Neural progenitor cell (in vitro differentiated cells): ENCODE data around the gene PLA2G12B. TPM values are rescaled to one million over a fixed set of nuclear protein-coding genes. Genes with fewer than 3 reads are reported as not detected.
A peak's percentile ranks its signal among the peaks of the same experiment; 100 is the strongest.

Experiments used
- DNase-seq: peaks from one replicate; pipeline ENCODE4 v3.0.0-alpha.2; 2016; ENCODE audit warnings: low spot score
- H2AFZ ChIP-seq: fragments of 200-600 bp; sonication (generic); replicated peaks from 2 replicates; pipeline ENCODE4 v1.6.1; 2016; ENCODE audit warnings: antibody characterized with exemption
- H3F3A ChIP-seq: fragments of 200-600 bp; sonication (generic); 2 replicates; pipeline ENCODE4 v1.6.1; 2016; ENCODE audit warnings: antibody characterized with exemption, low read depth
- H3K27ac ChIP-seq: fragments of 200-600 bp; sonication (generic); 2 replicates; pipeline ENCODE4 v1.5.1; 2016; ENCODE audit warnings: mild to moderate bottlenecking
- H3K27me3 ChIP-seq: fragments of 200-600 bp; sonication (generic); 2 replicates; pipeline ENCODE4 v1.6.1; 2016; ENCODE audit warnings: mild to moderate bottlenecking, moderate library complexity
- H3K36me3 ChIP-seq: fragments of 200-600 bp; sonication (generic); 2 replicates; pipeline ENCODE4 v1.5.1; 2016
- H3K4me1 ChIP-seq: fragments of 200-600 bp; sonication (generic); 2 replicates; pipeline ENCODE4 v1.6.1; 2016; ENCODE audit warnings: mixed run types
- H3K4me2 ChIP-seq: fragments of 200-600 bp; sonication (generic); 2 replicates; pipeline ENCODE4 v1.6.1; 2016
- H3K4me3 ChIP-seq: fragments of 200-600 bp; sonication (generic); 2 replicates; pipeline ENCODE4 v1.5.1; 2016
- H3K79me2 ChIP-seq: fragments of 200-600 bp; sonication (generic); 2 replicates; pipeline ENCODE4 v1.6.1; 2016; ENCODE audit warnings: low read depth
- H3K9ac ChIP-seq: fragments of 200-600 bp; sonication (generic); 2 replicates; pipeline ENCODE4 v1.6.1; 2016
- H3K9me3 ChIP-seq: fragments of 200-600 bp; sonication (generic); 2 replicates; pipeline ENCODE4 v1.5.1; 2016; ENCODE audit warnings: low read depth
- H4K20me1 ChIP-seq: fragments of 200-600 bp; sonication (generic); 2 replicates; pipeline ENCODE4 v1.6.1; 2016; ENCODE audit warnings: low read depth
- H3K27ac Mint-ChIP-seq: 3 replicates; pipeline ENCODE4 v1.8.0; 2021; ENCODE audit warnings: mixed read lengths
- H3K27me3 Mint-ChIP-seq: 2 replicates; pipeline ENCODE4 v1.8.0; 2022; ENCODE audit warnings: low read depth, mild to moderate bottlenecking, inconsistent platforms, moderate library complexity, mixed read lengths; ENCODE audit not compliant: insufficient read depth
- H3K36me3 Mint-ChIP-seq: 3 replicates; pipeline ENCODE4 v1.8.0; 2021; ENCODE audit warnings: mixed read lengths
- H3K4me1 Mint-ChIP-seq: 3 replicates; pipeline ENCODE4 v1.8.0; 2021; ENCODE audit warnings: mixed read lengths
- H3K4me3 Mint-ChIP-seq: 3 replicates; pipeline ENCODE4 v1.8.0; 2021; ENCODE audit warnings: mild to moderate bottlenecking, moderate library complexity, mixed read lengths
- H3K9me3 Mint-ChIP-seq: 3 replicates; pipeline ENCODE4 v1.8.0; 2020; ENCODE audit warnings: mixed read lengths
- EZH2 ChIP-seq: fragments of 200-600 bp; sonication (generic); IDR thresholded peaks from 2 replicates; pipeline ENCODE4 v1.6.1; 2017; ENCODE audit warnings: antibody characterized with exemption, mild to moderate bottlenecking, moderate library complexity
- EZH2phosphoT487 ChIP-seq: fragments of 200-600 bp; sonication (generic); IDR thresholded peaks from 2 replicates; pipeline ENCODE4 v1.6.1; 2017; ENCODE audit warnings: antibody characterized with exemption
- total RNA-seq: library from RNA; depleted of rRNA; stranded (reverse); fragments of >200 nt; gene quantifications from 2 replicates; pipeline ENCODE4 v1.2.3, GENCODE V29; 2015; ENCODE audit warnings: low replicate concordance
- TF ChIP-seq, protein P1 (sequence below): fragments of 200-600 bp; sonication (generic); IDR thresholded peaks from 2 replicates; pipeline ENCODE4 v1.5.1; 2017; ENCODE audit warnings: antibody characterized with exemption, mild to moderate bottlenecking

PLA2G12B gene
- total RNA-seq, 1 donor from 2014 or later: not detected

- H3K4me1 Mint-ChIP-seq: no peaks in the 10 kb centered on the region
- Histone ChIP-seq H3K27me3 (no peaks in the 10 kb centered on the region), H3K27ac (no peak overlapping the region), H2AFZ (no peak overlapping the region), H3K4me1 (no peaks in the 10 kb centered on the region), H3K79me2 (no peaks in the 10 kb centered on the region), H3F3A (no peaks in the 10 kb centered on the region), H3K9me3 (no peaks in the 10 kb centered on the region), H3K4me3 (no peak overlapping the region), H3K9ac (no peak overlapping the region), H4K20me1 (no peaks in the 10 kb centered on the region), H3K36me3 (no peaks in the 10 kb centered on the region), H3K4me2 (no peak overlapping the region)
- DNase-seq: no peak
- H3K27me3 Mint-ChIP-seq: no peaks in the 10 kb centered on the region
- H3K9me3 Mint-ChIP-seq: no peaks in the 10 kb centered on the region
- no peak for TF ChIP-seq EZH2phosphoT487
- no peak for TF ChIP-seq EZH2
- TF ChIP-seq, protein P1, sequence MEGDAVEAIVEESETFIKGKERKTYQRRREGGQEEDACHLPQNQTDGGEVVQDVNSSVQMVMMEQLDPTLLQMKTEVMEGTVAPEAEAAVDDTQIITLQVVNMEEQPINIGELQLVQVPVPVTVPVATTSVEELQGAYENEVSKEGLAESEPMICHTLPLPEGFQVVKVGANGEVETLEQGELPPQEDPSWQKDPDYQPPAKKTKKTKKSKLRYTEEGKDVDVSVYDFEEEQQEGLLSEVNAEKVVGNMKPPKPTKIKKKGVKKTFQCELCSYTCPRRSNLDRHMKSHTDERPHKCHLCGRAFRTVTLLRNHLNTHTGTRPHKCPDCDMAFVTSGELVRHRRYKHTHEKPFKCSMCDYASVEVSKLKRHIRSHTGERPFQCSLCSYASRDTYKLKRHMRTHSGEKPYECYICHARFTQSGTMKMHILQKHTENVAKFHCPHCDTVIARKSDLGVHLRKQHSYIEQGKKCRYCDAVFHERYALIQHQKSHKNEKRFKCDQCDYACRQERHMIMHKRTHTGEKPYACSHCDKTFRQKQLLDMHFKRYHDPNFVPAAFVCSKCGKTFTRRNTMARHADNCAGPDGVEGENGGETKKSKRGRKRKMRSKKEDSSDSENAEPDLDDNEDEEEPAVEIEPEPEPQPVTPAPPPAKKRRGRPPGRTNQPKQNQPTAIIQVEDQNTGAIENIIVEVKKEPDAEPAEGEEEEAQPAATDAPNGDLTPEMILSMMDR: no peak
- H3K36me3 Mint-ChIP-seq: no peaks in the 10 kb centered on the region
- no peak overlapping the region for H3K27ac Mint-ChIP-seq
- H3K4me3 Mint-ChIP-seq: no peak overlapping the region
These were observed 56.0 kb downstream of the PLA2G12B start for GRCh38 chr10:72898616-72899015.

DNA sequence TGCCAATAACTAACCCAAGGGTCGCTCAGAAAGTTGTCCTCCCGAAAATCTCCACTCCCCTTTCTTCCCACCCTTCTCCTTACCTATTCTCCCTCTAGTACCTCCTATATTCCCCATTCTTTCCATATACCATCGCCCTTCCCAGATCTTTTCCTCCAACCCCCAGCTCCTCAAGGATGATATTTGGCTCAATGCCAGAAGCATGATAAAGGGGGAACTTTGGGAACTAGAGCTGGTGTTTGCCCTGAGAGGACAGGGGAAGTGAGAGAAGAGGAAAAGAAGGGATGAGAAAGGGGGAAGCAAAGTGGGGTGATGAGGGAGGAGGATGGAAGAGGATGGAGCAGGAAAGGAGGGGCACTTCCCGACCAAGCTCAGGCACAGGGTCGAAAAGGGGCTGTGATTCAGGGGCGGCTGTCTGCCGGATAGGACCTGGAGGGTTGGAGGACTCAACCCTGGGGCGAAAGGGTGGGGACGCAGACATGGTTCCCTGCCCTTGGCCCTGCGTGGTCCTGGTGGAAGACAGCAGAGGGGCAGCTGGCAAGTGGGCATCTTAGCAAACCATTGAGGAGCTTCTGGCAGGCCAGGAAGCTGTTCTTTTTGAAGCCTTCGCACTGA lies 59.3 kb downstream of the PLA2G12B start:
- H3K9me3 Mint-ChIP-seq: no peaks in the 10 kb centered on the region
- H3K9ac ChIP-seq: no peak overlapping the region
- no peak overlapping the region for H2AFZ ChIP-seq
- TF ChIP-seq EZH2: no peak
- TF ChIP-seq, protein P1: no peak
- TF ChIP-seq EZH2phosphoT487: no peak
- no peaks in the 10 kb centered on the region for H3K36me3 ChIP-seq
- H3K9me3 ChIP-seq: no peaks in the 10 kb centered on the region
- H3K27ac Mint-ChIP-seq: no peak overlapping the region
- H3K27me3 Mint-ChIP-seq: no peaks in the 10 kb centered on the region
- H3K4me3 ChIP-seq: no peak overlapping the region
- no peak overlapping the region for H3K4me2 ChIP-seq
- H3K4me3 Mint-ChIP-seq: no peak overlapping the region
- peaks cover 3% of the 10 kb centered on the region for H3K4me1 ChIP-seq
- no peak overlapping the region for H3K27ac ChIP-seq
- no peaks in the 10 kb centered on the region for H3F3A ChIP-seq
- no peaks in the 10 kb centered on the region for H3K4me1 Mint-ChIP-seq
- H3K36me3 Mint-ChIP-seq: no peaks in the 10 kb centered on the region
- no peaks in the 10 kb centered on the region for H3K27me3 ChIP-seq
- no peaks in the 10 kb centered on the region for H4K20me1 ChIP-seq
- DNase-seq: no peak
- H3K79me2 ChIP-seq: no peaks in the 10 kb centered on the region

DNA sequence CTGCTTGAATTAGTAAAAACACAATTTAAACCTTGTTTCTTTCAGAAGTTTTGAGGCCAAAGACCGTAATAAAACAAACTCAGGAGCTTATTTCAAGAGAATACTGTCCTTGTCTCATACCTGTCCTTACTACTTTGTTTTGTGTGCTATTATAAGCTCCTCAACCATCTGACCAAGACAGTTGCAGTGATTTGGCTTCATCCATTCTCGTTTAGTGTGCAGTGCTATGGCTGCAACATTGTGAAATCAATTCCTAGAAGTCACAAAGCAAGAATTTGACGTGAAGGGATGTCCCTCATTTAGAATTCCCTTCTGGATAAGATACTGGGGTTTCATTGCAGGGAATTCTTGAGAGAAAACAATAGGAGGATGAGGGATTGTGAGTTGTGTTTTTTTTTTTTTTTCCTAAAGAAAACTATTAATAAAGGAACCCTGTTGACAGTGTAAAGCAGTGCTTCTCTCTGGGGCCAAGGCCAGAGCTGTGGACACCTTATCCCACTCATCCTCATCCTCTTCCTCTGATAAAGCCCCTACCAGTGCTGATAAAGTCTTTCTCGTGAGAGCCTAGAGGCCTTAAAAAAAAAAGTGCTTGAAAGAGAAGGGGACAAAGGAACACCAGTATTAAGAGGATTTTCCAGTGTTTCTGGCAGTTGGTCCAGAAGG lies 61.3 kb downstream of the PLA2G12B start, which contains the start of gene OIT3:
Gene OIT3 (plus strand): TSS at position 604 of the 663 bp plus-strand sequence. CDS start 60 bp downstream, outside the sequence.
- H3K4me3 ChIP-seq: no peak within 1 kb of the TSS
- Mint-ChIP-seq H3K27me3 (no peaks in the 10 kb centered on the region), H3K36me3 (peaks cover 6% of the 10 kb centered on the region), H3K27ac (no peak within 1 kb of the TSS), H3K4me3 (no peak within 1 kb of the TSS), H3K4me1 (no peaks in the 10 kb centered on the region), H3K9me3 (no peaks in the 10 kb centered on the region)
- H3K79me2 ChIP-seq: no peaks in the 10 kb centered on the region
- no peak within 1 kb of the TSS for H2AFZ ChIP-seq
- TF ChIP-seq EZH2phosphoT487 (no peak), EZH2 (no peak)
- TF ChIP-seq, protein P1: no peak
- H4K20me1 ChIP-seq: no peaks in the 10 kb centered on the region
- no peak within 1 kb of the TSS for H3K27ac ChIP-seq
- DNase-seq: peak; percentile 30
- H3K4me1 ChIP-seq: peaks cover 3% of the 10 kb centered on the region
- no peaks in the 10 kb centered on the region for H3K9me3 ChIP-seq
- no peak within 1 kb of the TSS for H3K9ac ChIP-seq
- no peak within 1 kb of the TSS for H3K4me2 ChIP-seq
- no peaks in the 10 kb centered on the region for H3K27me3 ChIP-seq
- H3F3A ChIP-seq: no peaks in the 10 kb centered on the region
- H3K36me3 ChIP-seq: no peaks in the 10 kb centered on the region
